ENCODE results near the gene ARHGAP28.

DNA sequence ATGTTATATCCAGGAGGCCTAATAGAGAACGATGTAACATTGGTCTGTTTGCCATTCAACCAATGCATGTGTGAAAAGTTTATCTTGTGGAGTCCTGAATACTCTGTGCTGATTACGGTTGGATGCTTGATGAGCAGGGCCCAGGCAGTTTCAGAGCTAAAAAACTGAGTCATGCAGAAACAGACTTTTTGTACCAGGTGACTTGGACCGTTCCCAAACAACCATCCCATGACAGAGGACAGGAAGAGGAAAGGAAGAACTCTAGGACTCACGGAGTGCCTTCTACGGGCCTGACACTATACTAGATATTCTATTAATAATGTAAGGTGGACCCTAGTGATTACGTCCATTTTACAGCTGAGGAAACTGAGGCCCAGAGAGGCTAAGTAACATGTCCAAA lies 142.1 kb downstream of the ARHGAP28 start:
- TF ChIP-seq, protein P1, sequence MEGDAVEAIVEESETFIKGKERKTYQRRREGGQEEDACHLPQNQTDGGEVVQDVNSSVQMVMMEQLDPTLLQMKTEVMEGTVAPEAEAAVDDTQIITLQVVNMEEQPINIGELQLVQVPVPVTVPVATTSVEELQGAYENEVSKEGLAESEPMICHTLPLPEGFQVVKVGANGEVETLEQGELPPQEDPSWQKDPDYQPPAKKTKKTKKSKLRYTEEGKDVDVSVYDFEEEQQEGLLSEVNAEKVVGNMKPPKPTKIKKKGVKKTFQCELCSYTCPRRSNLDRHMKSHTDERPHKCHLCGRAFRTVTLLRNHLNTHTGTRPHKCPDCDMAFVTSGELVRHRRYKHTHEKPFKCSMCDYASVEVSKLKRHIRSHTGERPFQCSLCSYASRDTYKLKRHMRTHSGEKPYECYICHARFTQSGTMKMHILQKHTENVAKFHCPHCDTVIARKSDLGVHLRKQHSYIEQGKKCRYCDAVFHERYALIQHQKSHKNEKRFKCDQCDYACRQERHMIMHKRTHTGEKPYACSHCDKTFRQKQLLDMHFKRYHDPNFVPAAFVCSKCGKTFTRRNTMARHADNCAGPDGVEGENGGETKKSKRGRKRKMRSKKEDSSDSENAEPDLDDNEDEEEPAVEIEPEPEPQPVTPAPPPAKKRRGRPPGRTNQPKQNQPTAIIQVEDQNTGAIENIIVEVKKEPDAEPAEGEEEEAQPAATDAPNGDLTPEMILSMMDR (IDR thresholded peaks at IDR 0.05): no peak
- TF ChIP-seq POLR2A (IDR thresholded peaks at IDR 0.05): no peak

Data from adrenal gland (tissue), 5 donors.